ENCODE data around the gene KCNK10.

GRCh38 chr14:88272390-88273269, 50.4 kb downstream of the KCNK10 start:
- TF ChIP-seq CTCF (IDR thresholded peaks at IDR 0.05; ENCODE audit: low read depth, low read length) = no peak
- TF ChIP-seq POLR2A (IDR thresholded peaks at IDR 0.05; ENCODE audit: extremely low read depth, insufficient read length) = no peak
- no peak for TF ChIP-seq MAX (IDR thresholded peaks at IDR 0.05; ENCODE audit: low read depth, low read length)
- TF ChIP-seq MYC (IDR thresholded peaks at IDR 0.05; ENCODE audit: low read depth, low read length) = no peak
